ENCODE measurements around the gene FRG2C. TPM values are rescaled to one million over a fixed set of nuclear protein-coding genes. Genes with fewer than 3 reads are reported as not detected.
"Not testable (repeated sequence)": the region's sequence is repeated elsewhere in the genome, so short reads cannot be mapped to it uniquely, and the experiment has no call there.

FRG2C gene
- total RNA-seq, 1 experiment from 2014 or later = not detected

DNA sequence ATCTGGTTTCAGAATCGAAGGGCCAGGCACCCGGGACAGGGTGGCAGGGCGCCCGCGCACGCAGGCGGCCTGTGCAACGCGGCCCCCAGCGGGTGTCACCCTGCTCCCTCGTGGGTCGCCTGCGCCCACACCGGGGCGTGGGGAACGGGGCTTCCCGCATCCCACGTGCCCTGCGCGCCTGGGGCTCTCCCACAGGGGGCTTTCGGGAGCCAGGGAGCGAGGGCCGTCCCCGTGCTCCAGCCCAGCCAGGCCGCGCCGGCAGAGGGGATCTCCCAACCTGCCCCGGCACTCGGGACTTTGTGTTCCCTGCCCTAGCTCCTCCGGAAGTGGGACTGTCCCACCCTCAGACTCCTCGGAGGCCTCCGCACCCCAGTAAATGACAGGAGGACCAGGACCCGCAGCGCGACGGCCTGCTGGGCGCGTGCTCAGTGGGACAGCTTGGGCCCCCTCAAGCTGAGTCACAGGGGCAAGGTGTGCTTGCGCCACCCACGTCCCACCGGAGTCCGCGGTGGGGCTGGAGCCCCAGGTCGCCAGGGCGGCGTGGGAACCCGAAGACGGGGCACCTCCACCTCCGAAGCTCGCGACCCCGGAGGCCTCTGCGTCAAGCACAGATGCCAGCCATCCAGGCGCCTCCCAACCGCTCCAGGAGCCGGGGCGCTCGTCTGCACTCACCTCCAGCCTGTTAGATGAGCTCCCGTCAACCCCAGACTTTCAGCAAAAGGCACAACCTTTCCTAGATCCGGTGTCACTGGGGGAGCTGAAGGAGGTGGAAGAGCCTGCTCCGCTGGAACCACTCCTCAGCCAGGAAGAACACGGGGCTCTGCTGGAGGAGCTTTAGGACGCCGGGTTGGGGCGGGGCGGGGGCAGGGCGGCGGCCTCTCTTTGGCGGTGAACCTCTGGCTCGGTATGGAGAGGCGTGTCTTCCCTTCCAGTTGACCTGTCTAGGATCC is 5.5 kb downstream of the FRG2C start:
- not testable (repeated sequence) for DNase-seq (ENCODE audit: low spot score)

DNA sequence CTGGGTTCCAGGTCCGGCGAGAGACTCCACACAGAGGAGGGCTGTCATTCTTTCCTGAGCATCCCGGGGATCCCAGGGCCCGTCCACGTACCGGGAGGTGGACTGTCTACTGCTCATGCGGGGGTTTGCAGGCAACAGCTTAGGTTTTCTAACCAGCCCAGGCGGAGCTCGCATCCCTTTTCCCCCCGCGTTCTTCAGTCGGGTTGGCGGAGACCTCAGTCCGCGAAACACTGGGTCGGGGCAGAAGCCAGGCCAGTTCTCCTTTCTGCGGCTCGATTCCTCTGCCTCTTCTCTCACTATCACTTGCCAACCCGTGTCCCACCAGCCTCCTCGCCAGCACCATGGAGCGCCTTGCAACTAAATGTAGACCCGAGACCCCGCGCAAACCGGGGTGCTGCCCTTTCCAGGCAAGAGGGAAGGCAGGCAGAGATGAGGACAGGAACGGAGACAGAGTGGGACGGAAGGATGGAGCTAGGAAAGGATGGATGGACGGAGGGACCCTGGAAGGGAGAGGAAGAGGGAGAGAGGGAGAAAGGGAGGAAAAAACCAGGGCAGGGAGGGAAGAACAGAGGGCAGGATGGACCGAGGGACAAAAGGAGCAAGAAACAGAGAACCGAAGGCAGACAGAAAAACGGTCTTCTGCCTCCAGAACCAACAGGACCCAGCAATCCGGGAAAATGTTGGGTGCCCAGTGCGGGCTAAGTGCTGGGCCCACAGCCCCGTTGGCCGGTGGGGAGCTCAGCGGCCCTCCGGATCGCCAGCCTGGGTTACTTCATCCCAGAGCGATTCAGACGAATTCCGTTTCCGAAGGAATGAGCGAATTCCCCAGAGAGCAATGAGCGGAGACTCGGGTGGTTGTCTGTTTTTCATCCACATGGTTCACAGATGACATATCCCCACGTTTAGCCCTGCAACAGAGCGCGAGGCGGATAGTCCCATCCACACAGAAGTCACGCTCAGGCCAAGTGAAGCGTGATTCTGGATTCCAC is 6.5 kb downstream of the FRG2C start:
- DNase-seq (ENCODE audit: low spot score) = not testable (repeated sequence)

DNA sequence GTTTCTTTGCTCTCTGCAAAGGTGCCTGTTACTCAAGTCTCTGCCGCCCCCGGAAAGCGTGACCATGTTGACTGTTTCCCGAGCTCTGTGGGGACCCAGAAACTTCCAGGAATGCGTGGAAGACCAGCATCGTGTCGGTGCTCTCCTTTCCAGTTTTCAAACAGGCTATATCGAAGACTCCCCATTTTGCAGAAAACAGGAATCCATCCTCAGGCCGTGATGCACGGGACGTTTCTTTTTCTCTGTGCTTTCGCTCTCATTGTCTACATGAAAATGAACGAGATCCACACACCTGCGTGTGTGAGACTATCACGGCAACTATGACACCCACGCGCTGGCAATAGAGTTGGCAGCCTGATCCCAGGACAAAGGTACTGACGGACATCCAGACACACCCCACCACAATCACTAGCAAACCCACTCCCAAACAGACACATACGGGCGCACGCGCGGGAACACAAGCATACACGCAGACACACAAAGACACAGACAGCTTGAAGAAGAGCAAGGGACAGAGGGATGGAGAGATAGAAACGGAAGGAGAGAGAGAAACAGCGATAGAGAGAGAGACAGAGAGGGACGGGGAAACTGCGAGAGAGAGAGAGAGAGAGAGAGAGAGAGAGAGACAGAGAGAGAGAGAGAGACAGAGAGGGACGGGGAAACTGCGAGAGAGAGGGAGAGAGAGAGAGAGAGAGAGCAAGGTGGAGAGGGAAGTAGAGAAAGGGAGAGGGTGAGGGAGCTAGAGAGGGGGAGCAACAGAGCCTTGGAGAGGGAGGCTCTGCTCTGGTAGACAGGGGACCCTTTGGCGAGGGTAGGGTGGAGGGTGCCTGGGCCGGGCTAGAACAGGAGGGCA is 7.4 kb downstream of the FRG2C start:
- DNase-seq (ENCODE audit: low spot score) = not testable (repeated sequence)

DNA sequence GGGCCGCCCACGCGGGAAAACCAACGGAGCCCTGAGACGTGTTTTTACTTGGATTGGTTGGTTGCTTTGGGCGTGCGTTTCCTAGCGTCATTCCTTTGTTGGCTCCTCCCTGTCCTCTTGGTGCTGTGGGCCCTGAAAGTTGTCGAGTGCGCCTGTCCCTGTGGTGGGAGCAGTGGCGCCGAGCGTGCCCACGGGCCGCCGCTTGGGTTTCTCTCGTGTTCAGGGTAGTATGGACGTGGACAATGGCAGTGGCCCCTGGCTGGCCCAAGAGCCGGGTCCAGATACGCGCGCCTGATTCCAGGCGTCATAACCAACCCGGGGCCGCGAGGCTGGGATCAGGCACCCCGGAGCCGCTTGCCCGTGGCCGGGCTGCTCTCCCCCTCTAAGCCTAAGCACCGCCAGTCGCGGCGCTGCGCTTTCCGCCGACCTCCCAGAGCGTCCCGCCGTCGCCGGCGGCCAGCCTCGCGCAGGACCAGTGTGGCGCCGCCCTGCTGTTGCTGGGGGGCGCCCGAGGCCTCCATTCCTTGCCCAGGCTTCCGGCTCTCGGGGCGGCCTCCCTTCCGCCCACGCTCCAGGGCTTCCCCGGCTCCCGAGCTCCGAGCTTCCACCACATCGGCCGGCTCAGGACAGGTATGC is 8.1 kb downstream of the FRG2C start:
- peak; percentile 33 for DNase-seq (ENCODE audit: low spot score)

DNA sequence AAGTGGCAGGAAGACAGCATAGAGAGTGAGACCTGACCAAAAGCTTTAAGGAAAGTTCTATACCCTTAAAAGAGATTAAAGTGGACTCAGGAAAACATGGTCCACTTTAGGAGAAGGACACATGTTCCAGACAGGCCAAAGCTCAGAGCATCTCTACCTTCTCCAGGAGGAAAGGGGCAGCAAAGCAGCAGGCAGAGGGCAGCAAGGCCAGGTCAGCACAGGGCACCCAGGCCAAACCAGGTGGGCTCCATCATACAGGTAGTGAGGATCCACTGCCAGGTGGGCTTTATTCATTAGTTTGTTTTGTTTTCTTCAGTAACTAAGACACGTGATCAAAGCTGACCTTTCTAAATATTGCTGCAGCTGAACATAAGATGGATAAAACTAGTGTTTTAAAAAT is 19.8 kb downstream of the FRG2C start:
- not testable (repeated sequence) for DNase-seq (ENCODE audit: low spot score)

DNA sequence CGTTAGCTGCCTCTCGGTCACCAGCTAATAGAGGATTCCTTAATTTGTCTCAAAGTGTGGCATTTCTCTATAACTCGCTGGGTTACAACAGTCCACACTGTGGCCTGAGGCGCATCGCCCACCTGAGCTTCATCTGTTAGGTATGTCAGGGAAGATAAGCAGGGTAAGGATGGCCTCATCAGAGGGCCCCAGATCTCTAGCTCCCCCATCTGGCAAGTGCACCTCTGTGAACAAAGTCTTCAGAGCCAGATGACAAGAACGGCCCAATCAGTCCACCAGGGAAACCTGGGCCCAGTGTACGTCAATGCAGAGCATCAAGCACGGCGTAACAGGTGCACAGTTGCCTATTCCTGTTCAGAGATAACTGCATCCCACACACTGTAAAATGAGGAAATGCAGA is 23.2 kb downstream of the FRG2C start:
- DNase-seq (ENCODE audit: low spot score) = no peak

DNA sequence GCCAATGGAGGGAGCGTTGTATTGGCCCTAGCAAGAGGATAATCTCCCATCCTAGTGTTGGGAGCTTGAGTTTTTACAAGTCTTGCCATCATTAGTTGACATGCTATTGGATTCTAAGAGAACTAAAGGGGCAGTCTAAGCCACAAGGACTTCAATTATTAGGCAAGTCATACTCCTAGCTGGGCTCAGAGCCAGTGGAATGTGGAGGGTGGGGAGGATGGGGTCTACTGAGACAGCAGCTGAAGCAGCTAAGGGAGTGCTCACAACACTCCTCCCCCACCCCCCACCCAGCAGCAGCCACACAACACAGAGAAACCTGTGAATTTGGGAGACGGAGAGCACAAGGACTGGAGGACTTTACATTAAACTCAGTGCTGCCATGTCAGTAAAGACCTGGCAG is 27.9 kb downstream of the FRG2C start:
- DNase-seq (ENCODE audit: low spot score) = no peak

Other genes starting within 250 kb of the FRG2C start
- 4.4 and 7.4 TPM in 2 replicates for gene ZNF717, start 121.2 kb downstream of the FRG2C start, total RNA-seq (2014; rRNA removed; shearing (Covaris generic))

Data from H4 (cell line).